HepG2 (cell line): ENCODE measurements around the gene EVI2B. TPM values are rescaled to one million over a fixed set of nuclear protein-coding genes. Genes with fewer than 3 reads are reported as not detected.

Source experiments
- HOMEZ ChIP-seq: IDR thresholded peaks from 2 replicates; pipeline ENCODE4 v1.6.1; 2016; ENCODE audit warnings: low read depth
- POLR2AphosphoS2 ChIP-seq: IDR thresholded peaks from 2 replicates; pipeline ENCODE4 v1.6.1; 2011; ENCODE audit warnings: low read depth, low read length, improper control_type of control experiment
- RAD21 ChIP-seq: fragments of 450-650 bp; formaldehyde crosslinking; IDR thresholded peaks from 2 replicates; pipeline ENCODE4 v1.5.0; 2020; ENCODE audit warnings: mild to moderate bottlenecking
- ZGPAT ChIP-seq: IDR thresholded peaks from 2 replicates; pipeline ENCODE4 v1.6.1; 2016; ENCODE audit warnings: mild to moderate bottlenecking
- ZNF501 ChIP-seq: sonication (generic); formaldehyde crosslinking; IDR thresholded peaks from 2 replicates; pipeline ENCODE4 v1.5.1; 2020; ENCODE audit warnings: mild to moderate bottlenecking, moderate library complexity, missing genetic modification reagents
- ZNF569 ChIP-seq: sonication (generic); formaldehyde crosslinking; IDR thresholded peaks from 2 replicates; pipeline ENCODE4 v1.5.0; 2020; ENCODE audit warnings: mild to moderate bottlenecking, missing genetic modification reagents, moderate library complexity, borderline replicate concordance
- ZUFSP ChIP-seq: sonication (generic); formaldehyde crosslinking; IDR thresholded peaks from 2 replicates; pipeline ENCODE4 v1.9.0; 2021; ENCODE audit warnings: missing genetic modification reagents, mild to moderate bottlenecking, borderline replicate concordance
- polyA plus RNA-seq, 8 experiments: library from polyadenylated mRNA; depleted of rRNA in 3 of 8; stranded (reverse) in 7 of 8; unstranded in 1 of 8; fragments of >200 nt; fragmentation: Illumina TruSeq in 4 of 8; extraction: Trizol in 4 of 8; gene quantifications; 2 replicates each; pipeline versions ENCODE4 v1.2.1 to v1.2.3, GENCODE V29; 2011 to 2016; ENCODE audit warnings: low read depth in 4 of 8, missing spikeins in 1 of 8, mixed read lengths in 1 of 8; ENCODE audit not compliant: insufficient read depth in 1 of 8
- total RNA-seq, 5 experiments: library from RNA; depleted of rRNA; stranded (reverse); fragments of >200 nt; fragmentation: Illumina TruSeq; extraction: Trizol; gene quantifications; 2 replicates each; pipeline ENCODE4 v1.2.3, GENCODE V29; 2016; ENCODE audit warnings: low read depth in 1 of 5

The EVI2B gene
- total and polyA plus RNA-seq, 2 of the 13 experiments (the other 11 are each of a cell fraction or from before 2014, with no cell fraction given) = not detected

- TF ChIP-seq RAD21 (CRISPR knock-in tag) = no peak
- no peak for TF ChIP-seq ZNF501
- TF ChIP-seq ZNF569 (CRISPR knock-in tag) = no peak
- no peak for TF ChIP-seq HOMEZ (CRISPR knock-in tag)
- TF ChIP-seq POLR2AphosphoS2 = no peak
- TF ChIP-seq ZGPAT (CRISPR knock-in tag) = no peak
- TF ChIP-seq ZUFSP (CRISPR knock-in tag) = no peak
These were observed 5.2 kb downstream of the EVI2B start (continued) for GRCh38 chr17:31308372-31309334.
